ENCODE measurements around the gene FAM180A. TPM values are rescaled to one million over a fixed set of nuclear protein-coding genes. Genes with fewer than 3 reads are reported as not detected.

FAM180A gene
- total and polyA plus RNA-seq, 10 of the 15 experiments (the other 5 are each of a cell fraction or from before 2014, with no cell fraction given), result not detected

GRCh38 chr7:135728136-135728669 lies 20.4 kb downstream of the FAM180A start, which contains the start of gene SLC13A4:
TSS of gene SLC13A4 (minus strand) at chr7:135728186. CDS start at chr7:135727496, 690 bp downstream.
- ATAC-seq (no peak), DNase-seq (ENCODE audit: low read depth, low spot score) (no peak), FAIRE-seq (no peak)
- Histone ChIP-seq H3K4me2 (ENCODE audit: control insufficient read depth, insufficient read depth) (no peak within 1 kb of the TSS), H3K27ac (ENCODE audit: control insufficient read depth, insufficient read depth) (no peak within 1 kb of the TSS), H3K4me1 (ENCODE audit: control insufficient read depth, insufficient read depth, low read length) (no peaks in the 10 kb centered on the region), H3K27me3 (replicated peaks in 1 of 2; ENCODE audit: control insufficient read depth in 2 of 2, insufficient read depth in 2 of 2, low read length in 1 of 2) (peaks cover 0 to 1% of the 10 kb centered on the region in 2 experiments; a peak in 2 of 4 replicates), H3K4me3 (no peak within 1 kb of the TSS), H3K79me2 (ENCODE audit: control insufficient read depth, insufficient read depth, low read length) (no peaks in the 10 kb centered on the region), H2AFZ (ENCODE audit: control insufficient read depth, low read depth, low read length) (no peak within 1 kb of the TSS), H3K9ac (ENCODE audit: control insufficient read depth, insufficient read depth, low read length) (no peak within 1 kb of the TSS), H3K36me3 (ENCODE audit: control insufficient read depth in 2 of 2, insufficient read depth in 2 of 2, low read length in 1 of 2) (no peaks in the 10 kb centered on the region), H4K20me1 (ENCODE audit: control insufficient read depth, insufficient read depth) (no peaks in the 10 kb centered on the region), H3K9me3 (replicated peaks; ENCODE audit: control insufficient read depth, insufficient read depth, low read length) (no peaks in the 10 kb centered on the region)
- no TSS peak for BruUV-seq (replicated peaks)
- in situ Hi-C loops (cut with MboI) (no loop called here), intact Hi-C loops (cut with micrococcal nuclease; ENCODE audit: unreplicated experiment) (no loop called here)
- SMC1A ChIA-PET (ENCODE audit: uncharacterized antibody, unreplicated experiment), result no interaction called here
- RAD21 ChIA-PET (ENCODE audit: unreplicated experiment), result no interaction called here
- TF ChIP-seq POU2F2 (IDR thresholded peaks at IDR 0.05; ENCODE audit: borderline replicate concordance, low read depth, low read length), result no peak
- POLR2A ChIA-PET, result no interaction called here
- WGBS (ENCODE audit: insufficient coverage, insufficient replicate concordance, low lambda C conversion rate, missing lambda C conversion rate), result 75% methylated on average over 11 of the region's 11 CpGs
- CTCF ChIA-PET, result interaction anchor here (0.6 to 1.4 kb wide), 6 partner anchors 15 to 1066 kb away, joined by 3 to 4 read pairs (median 3); no protein-coding TSS in a partner anchor

DNA sequence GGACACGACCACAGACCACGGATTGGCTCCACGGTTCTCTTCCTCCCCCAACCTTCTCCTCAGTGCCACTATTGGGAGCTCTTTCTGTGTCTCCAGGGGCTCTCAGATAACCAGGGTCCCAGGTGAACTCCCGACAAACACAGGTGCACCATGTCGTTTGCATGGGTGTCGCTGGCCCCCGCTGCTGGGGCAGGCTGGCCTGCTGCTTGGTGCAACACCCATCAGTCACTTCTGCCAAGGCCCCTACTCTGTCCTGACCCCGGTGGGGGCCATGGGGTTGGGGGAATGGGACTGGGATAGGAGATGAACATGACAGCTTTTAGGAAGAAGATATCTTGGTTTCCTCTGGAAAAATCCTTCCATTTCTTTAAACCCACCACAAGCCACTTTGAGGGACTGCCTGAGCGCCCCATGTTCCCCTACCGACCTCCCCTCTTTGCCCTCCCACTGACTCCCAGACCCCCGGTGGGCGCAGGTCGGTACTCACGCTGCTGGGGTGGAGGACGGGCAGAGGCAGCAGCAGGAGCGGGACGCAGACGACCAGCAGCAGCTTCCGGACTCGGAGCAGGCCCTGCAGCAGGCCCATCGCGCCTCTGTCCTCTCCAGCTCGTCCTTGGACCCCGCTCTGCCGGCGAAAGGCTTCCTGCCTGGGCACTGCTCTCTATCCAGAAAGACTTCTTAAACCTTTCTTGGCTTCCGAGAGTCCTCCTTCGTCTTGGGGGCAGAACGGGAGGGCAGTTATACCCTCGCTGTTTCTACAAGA lies 21.5 kb downstream of the FAM180A start:
- ATAC-seq, result no peak
- FAIRE-seq, result no peak
- H3K27ac ChIP-seq (ENCODE audit: control insufficient read depth, insufficient read depth), result no peak overlapping the region
- no peaks in the 10 kb centered on the region for H3K36me3 ChIP-seq (ENCODE audit: control insufficient read depth in 2 of 2, insufficient read depth in 2 of 2, low read length in 1 of 2)
- H3K9me3 ChIP-seq (replicated peaks; ENCODE audit: control insufficient read depth, insufficient read depth, low read length), result no peaks in the 10 kb centered on the region
- H3K9ac ChIP-seq (ENCODE audit: control insufficient read depth, insufficient read depth, low read length), result no peak overlapping the region
- ChIA-PET POLR2A (no interaction called here), SMC1A (ENCODE audit: uncharacterized antibody, unreplicated experiment) (no interaction called here), CTCF (interaction anchor here (0.6 to 1.2 kb wide), 3 partner anchors 14 to 54 kb away, joined by 3 to 4 read pairs (median 3); no protein-coding TSS in a partner anchor), RAD21 (ENCODE audit: unreplicated experiment) (no interaction called here)
- DNase-seq (ENCODE audit: low read depth, low spot score), result no peak
- H3K4me1 ChIP-seq (ENCODE audit: control insufficient read depth, insufficient read depth, low read length), result no peaks in the 10 kb centered on the region
- H3K79me2 ChIP-seq (ENCODE audit: control insufficient read depth, insufficient read depth, low read length), result no peaks in the 10 kb centered on the region
- H2AFZ ChIP-seq (ENCODE audit: control insufficient read depth, low read depth, low read length), result no peak overlapping the region
- H3K27me3 ChIP-seq (replicated peaks in 1 of 2; ENCODE audit: control insufficient read depth in 2 of 2, insufficient read depth in 2 of 2, low read length in 1 of 2), result peaks cover 0 to 1% of the 10 kb centered on the region in 2 experiments; a peak in 2 of 4 replicates
- intact Hi-C loops (cut with micrococcal nuclease; ENCODE audit: unreplicated experiment), result no loop called here
- TF ChIP-seq REST (IDR thresholded peaks at IDR 0.05; ENCODE audit: low read depth, low read length) (no peak), PML (IDR thresholded peaks at IDR 0.05; ENCODE audit: low read length) (no peak), HDGF (IDR thresholded peaks at IDR 0.05) (no peak), JUNB (IDR thresholded peaks at IDR 0.05) (no peak)
- no peak overlapping the region for H3K4me2 ChIP-seq (ENCODE audit: control insufficient read depth, insufficient read depth)
- in situ Hi-C loops (cut with MboI), result no loop called here
- BruUV-seq (replicated peaks), result no TSS peak
- H3K4me3 ChIP-seq, result no peak overlapping the region
- H4K20me1 ChIP-seq (ENCODE audit: control insufficient read depth, insufficient read depth), result no peaks in the 10 kb centered on the region
- 54% methylated on average over 30 of the region's 30 CpGs for WGBS (ENCODE audit: insufficient coverage, insufficient replicate concordance, low lambda C conversion rate, missing lambda C conversion rate)

Data from GM12878 (cell line).